Measurements from ENCODE around the gene AGAP3.

Gene AGAP3

DNA sequence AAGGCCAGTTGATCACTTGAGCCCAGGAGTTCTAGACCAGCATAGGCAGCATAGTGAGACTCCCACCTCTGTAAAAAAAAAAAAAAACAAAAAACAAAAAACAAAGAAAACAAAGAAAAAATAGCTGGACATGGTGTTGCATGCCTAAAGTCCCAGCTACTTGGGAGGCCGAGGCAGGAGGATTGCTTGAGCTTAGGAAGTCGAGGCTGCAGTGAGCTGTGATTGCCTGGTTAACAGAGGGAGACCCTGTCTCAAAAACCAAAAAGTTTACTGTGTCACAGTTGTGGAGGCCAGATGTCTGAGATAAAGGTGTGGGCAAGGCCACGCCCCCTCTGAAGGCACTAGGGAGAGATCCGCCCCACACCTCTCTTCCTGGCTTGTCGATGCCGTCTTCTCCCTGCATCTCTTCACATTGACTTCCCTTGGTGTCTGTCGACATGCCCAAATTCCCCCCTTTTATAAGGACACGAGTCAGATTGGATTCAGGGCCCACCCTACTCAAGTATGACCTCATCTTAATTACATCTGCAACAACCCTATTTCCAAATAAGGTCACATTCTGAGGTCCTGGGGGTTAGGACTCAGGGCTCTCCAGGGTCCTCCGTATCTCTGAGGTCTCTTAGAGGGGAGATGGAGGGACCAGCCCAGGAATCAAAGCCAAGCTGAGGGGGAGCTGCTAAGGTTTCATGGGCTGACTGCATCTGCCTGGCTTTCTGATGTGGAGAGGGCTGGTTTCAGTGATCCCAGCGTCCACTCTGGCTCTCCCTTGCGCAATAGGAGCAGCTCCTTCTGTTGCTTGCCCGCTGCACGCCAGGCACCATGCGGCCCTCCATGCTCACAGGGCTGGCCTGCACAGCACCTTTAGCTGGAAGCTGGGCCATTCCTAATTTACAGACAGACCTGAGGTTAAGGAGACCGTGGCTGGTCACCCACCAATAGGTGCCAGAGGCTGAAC is 23.1 kb downstream of the AGAP3 start:
- DNase-seq (ENCODE audit: low read depth in 2 of 2): no peak

DNA sequence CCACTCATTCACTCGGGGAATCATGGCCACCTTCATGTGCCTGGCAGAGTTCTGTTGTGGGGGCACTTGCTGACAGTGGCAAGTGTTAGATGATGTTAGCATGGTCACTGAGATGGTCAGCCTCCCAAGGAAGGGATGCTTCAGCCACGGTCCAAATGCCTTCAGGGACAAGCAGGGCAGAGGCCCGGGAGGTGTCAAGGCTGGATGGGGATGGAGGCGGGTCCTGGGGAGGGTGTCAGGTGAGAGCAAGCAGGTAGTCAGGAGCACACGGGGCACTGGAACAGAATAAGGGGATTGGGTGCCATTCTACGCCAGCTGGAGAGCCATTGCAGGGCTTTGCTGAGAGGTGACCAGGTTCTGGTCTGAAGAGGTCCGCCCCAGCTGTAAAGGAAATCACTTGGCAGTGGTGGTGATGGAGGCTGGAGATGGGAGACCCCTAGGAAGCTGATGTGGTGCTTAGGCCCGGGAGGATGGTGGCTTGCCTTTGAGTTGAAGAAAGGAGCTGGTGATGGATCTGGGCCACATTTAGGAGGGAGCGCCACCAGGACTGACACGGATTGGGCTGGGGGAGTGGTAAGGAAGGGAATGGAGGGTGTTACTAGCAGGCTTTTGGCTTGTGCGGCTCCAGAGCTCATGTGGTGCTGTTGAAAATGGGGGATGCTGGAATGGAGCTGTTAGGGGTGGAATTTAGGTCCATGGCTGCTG is 24.1 kb downstream of the AGAP3 start:
- DNase-seq (ENCODE audit: low read depth in 2 of 2): no peak

DNA sequence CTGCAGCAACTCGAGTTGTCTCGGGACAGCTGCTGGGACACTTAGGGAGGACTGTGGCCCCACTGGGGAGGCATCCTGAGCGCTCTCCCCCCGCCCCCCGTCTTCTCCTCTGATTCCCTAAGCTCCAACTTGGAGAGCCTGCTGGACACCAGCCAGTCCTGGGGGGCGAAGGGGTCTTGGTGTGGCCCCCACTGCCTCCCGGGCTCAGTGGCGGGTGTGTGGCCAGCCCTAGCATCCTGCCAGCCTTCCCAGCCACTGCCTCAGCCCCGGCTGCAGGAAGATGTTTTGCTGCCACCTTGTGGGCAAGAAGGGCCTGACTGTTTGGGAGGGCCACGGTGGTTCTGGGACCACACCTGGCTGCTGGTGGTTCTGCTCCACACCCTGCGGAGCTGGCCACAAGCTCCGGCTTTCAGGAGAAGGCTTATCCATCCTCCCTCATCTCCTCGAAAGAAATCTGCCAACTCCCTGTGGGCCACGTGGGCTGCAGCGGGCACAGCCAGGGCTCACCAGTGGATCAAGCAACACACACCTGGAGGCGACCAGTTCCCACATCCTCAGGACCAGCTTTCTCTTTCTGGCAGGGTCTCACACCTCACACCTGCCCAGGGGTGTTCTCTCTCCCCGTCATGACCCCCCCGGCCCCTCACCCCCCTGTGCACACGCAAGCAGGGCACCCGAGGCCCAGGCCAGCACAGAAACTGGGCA is 24.8 kb downstream of the AGAP3 start:
- peak; percentile 51 to 70 for DNase-seq (ENCODE audit: low read depth in 2 of 2)

DNA sequence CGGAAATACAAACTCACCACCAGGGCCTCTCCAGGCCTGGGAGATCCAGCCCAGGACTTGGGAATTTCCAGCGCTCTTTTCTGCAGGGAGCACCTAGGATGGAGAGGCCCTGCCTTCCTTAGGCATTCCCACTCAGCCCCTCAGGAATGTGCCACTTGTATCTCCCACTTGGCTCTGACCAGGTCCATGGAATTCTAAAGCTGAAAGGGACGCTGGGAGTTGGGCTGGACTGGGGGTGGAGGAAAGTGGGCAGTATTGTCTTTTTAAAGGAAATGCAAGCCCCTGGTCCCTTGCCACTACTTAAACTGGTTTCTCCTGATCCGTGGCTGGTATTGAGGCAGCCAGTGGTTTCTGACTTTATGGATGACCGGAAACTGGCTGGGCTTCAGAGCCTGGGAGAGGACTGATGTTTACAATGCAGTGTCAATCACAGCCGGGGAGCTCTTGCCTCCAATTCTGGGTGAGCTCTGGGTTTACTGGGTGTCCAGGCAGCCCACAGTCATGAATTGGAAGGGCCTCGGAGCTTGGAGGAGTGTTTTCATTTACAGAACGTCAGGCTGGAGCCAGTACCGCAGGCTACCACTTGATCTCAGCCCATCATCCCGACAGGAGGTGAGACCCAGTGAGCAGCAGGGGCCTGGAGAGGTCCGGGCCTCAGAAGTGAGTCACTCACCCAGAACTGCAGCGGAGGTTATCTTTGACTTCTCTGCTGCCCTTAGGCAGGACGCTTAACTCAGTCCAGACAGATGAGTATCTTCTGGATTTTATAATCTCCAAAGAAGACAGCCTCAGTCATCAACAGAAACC is 27.3 kb downstream of the AGAP3 start:
- DNase-seq (ENCODE audit: low read depth in 2 of 2): no peak

DNA sequence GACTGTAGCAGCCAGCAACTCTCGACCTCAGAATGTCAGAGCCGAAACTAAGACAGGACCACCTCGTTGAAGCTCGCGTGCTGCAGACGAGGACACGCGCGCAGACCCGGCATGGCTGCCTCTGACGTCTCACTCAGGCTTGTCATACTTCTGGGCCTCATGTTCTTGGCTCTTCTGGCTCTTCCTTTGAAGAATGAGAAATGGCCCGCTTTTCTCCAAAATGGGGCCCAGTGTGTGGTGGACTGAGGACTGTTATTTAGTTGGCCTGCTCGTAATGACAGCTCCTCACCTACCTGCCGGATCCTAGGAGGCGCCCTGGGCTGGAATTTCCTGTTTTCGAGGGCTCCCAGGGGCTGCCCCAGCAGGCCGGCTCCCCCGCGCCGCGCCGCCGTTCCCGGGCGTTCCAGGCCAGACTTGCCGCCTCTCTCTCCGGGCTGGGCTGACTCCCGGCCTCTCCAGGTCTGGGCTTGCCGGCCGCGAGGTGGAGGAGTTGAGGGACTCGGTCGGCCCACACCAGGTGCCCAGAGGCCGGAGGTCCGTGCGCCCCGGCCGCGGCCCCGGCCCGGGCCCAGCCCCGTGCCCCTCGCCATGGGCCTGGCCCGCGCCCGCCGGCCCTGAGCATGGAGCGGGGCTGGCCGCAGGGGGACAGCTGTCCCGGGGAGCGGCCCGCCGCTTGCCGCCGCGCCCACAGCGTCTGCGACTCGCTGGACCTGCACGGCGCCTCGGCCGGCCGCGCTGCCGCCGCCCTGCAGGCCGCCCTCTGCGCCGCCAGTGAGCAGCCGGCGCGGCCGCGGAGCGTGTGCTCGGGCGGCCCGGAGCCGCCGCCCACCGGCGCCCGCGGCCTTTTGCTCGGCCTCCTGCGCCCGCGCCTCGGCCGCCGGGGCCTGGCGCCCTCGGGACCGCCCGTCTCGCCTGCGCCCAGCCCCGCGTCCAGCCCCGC is 28.1 kb downstream of the AGAP3 start:
- no peak for DNase-seq (ENCODE audit: low read depth in 2 of 2)

DNA sequence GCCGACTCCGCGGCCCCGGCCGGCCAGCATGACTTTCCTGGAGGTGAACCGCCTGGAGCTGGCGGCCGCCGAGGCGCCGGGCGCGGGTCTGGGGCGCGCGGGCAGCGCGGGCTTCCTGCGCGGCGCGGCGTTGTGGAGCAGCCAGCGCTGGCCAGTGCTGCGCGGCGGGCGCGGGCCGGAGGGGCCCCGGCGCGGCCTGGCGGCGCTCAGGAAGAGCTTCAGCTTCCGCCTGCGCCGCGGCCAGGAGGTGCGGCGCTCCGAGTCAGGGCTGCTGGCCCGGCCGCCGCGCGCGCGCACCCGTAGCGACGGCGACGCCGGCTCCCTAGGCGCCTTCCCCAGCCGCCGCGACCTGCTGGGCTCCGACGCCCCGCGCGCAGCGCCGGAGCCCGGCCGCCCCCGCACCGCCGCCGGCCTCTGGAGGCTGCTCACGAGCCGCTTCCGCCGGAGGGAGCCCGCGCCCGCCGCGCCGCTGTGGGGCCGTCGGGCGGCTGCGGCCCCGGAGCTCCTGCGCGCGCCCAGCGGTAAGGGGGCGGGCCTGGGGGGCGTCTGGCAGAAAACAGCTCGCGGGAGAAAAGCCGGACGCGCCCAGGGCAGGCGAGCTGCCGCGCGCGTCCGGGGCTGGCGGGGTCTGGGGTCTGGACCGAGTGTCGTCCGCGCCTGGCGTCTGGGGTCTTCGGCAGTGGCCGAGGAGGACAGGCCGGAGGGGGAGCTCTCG is 29.0 kb downstream of the AGAP3 start:
- peak in 1 of 2 experiments; percentile 28 for DNase-seq (ENCODE audit: low read depth in 2 of 2)

DNA sequence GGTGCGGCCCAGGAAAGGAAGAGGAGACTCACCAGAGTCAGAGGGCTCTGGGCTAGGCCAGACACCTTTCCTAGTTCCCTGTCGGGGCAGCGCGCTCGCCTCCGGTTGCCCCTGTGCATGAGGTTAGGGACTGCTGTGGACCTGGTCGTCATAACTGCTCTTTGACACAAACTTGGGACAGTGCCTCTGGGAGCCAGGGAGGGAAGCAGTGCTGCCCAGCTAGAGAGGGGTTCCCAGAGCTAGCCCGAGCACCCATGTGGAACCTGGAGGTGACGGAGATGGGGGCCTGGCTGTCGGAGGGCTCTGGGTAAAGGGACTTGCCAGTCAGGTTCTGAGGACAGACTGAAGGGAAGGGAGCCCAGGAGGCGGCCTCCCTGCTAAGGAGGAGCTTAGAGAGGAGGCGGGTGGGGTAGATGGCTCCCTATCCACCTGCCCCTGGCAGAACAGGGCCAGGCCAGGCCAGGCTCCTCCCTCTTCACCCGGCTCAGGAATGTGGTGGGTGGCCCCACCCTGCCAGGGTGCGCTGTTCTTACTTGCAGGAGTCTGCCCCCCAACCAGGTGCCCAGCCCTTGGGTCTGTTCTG is 29.7 kb downstream of the AGAP3 start:
- no peak for DNase-seq (ENCODE audit: low read depth in 2 of 2)

DNA sequence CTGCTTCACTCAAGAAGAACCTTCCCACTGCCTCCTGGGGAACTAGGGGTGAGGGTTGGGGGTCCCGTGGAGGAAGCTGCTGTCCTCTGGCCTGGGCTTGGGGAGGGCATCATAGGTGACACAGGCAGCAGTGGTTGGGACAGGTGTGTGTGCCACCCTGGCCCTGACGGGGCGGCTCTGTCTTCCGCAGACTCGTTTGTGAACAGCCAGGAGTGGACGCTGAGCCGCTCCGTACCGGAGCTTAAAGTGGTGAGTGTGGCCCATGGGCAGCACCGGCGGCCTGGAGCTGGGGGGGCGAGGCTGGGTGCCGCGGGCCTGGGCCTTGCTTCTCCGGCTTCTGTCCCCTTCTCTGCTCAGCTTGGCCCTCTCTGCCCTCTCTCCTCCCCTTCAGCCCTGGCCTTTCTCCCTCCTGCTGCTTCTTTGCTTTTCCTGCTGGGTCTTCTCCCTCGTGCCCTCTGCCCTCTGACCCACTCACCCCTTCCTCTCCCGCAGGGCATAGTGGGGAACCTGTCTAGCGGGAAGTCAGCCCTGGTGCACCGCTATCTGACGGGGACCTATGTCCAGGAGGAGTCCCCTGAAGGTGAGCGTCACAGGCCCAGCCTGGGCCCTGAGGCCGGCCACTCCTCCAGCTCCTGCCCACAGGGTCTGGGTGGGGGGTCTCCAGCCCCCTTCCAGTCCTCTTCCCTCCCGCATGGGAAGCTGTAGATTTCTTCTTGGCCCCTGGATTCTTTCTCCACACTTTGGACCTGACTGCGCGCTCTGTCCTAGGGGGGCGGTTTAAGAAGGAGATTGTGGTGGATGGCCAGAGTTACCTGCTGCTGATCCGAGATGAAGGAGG is 30.5 kb downstream of the AGAP3 start:
- DNase-seq (ENCODE audit: low read depth in 2 of 2): no peak

DNA sequence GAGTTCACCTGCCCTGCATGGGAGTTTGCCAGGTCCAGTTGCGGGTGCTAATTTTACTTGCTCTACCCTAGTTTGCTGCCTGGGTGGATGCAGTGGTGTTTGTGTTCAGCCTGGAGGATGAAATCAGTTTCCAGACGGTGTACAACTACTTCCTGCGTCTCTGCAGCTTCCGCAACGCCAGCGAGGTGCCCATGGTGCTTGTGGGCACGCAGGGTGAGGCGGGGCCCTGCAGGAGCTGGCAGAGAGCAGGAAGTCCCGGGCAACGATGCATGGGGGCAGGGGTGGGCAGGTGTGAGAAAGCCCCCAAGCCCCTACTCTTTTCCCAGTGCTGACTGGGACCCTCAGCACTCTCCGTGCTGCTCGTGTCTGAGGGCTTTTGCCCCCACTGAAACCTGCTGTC is 31.3 kb downstream of the AGAP3 start:
- DNase-seq (ENCODE audit: low read depth in 2 of 2): no peak

DNA sequence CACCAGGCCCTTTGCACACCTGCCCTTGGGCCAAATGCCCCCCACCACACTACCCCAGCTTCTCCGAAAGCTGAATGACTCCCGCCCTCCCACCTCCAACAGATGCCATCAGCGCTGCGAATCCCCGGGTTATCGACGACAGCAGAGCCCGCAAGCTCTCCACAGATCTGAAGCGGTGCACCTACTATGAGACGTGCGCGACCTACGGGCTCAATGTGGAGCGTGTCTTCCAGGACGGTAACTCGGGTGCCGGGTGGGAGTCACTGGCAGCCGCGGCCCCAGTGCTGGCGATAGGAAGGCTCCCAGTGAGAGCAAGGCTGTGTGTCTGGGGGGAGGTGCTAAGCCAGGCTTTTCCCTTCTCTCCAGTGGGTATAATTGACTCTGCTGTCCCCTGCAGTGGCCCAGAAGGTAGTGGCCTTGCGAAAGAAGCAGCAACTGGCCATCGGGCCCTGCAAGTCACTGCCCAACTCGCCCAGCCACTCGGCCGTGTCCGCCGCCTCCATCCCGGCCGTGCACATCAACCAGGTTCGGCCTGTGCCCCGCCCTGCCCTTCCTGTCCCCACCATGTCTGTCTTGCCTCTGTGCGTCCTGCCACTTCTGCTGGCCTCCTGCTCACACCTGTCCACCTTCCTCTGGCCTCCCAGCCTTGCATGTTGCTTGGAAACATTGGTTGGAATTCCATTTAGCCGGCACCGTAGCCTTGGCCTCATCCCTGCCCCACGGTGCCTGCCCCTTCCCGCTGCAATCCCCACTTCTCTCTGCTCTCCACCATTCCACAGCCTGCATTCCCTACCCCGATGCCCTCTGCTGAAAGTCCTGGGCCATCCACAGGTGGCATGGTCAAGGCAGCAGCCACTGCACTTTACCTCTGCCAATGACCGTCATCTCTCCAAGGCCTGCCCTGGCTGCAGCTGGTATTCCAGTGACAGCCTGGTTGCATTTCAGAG is 32.1 kb downstream of the AGAP3 start:
- no peak for DNase-seq (ENCODE audit: low read depth in 2 of 2)

DNA sequence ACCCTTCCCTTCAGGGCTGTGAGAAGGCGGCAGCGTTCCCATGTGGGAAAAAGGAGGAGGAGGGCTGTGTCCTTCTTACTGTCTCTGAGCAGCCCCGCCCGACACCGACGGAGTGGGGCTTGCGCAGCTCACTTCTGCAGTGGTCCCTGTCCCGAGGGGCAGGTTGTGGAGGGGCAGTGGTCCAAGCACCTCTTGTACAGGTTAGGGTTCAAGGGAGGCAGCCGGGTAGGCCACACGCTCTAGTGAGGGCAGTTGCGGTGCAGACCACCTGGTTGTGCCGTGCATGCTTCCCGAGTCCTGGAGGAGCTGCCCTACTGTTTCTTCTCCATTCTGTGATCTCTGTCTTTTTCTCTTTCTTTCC is 32.8 kb downstream of the AGAP3 start:
- DNase-seq (ENCODE audit: low read depth in 2 of 2): no peak

DNA sequence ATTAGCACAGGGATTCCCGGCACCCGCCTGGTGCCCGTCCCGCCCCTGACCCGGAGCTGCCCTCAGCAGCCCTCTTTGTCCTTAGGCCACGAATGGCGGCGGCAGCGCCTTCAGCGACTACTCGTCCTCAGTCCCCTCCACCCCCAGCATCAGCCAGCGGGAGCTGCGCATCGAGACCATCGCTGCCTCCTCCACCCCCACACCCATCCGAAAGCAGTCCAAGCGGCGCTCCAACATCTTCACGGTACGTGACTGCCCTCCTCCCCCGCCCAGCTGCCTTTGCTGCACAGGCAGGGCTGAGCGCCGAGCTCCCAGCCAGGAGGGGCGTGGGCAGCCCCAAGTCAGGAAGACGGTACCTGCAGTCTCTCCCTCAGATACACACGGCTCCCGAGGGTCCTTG is 33.6 kb downstream of the AGAP3 start:
- DNase-seq (ENCODE audit: low read depth in 2 of 2): no peak

DNA sequence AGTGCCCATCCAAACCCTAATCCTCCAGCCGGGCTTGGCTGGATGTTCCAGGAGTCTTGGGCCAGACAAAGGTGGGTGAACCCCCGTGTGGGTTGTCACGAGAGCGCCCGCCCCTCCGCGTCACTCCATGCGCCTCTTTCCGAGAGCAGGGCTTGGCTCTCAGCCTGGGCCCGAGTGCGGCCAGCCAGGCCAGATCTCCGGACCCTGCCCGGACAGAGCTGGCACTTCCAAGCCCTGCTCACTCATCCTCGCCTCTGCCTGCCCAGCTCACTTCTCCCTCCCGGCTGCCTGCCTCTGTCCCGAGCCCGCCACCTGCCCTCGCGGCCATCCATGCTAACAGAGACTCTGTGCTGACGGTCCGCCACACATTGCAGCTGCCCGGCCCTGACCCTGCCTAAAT is 34.6 kb downstream of the AGAP3 start:
- DNase-seq (ENCODE audit: low read depth in 2 of 2): no peak

DNA sequence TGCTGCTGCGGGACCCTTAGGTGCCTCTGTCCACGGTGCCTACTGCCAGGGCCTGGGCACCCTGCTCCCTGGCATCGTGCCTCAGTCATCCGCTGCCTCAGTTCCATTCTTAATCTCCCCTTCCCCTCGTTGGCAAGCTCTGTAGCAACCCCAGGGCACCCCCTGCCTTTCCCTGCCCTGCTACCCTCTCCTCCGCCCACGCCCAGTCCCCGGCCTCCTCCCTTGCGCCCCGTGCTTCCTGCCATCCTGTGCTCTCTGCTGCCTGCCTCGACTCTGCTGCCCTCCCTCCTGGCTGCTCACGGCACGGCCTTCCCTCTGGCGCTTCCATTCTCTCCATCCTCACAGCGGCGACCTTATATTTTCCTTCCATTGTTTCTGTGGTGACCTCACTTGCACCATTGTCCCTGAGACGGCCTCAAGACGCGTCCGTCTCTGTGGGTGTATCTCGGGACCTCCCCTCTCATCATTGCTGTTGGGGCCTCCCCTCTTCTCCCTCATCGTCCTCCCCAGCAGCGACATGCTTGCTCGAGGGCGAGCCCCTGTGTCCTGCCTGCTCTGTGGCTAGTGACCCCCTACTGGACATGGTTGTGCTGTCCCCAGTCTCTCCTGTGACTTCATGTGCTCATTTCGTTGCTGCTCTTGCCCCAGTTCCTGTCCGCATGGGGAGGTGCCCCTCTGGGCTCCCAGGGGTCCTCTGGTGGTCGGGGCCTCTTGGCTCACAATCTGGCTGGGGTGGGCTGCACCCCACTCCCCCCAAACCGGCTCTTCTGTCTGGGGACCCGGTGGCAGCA is 35.3 kb downstream of the AGAP3 start:
- DNase-seq (ENCODE audit: low read depth in 2 of 2): no peak

DNA sequence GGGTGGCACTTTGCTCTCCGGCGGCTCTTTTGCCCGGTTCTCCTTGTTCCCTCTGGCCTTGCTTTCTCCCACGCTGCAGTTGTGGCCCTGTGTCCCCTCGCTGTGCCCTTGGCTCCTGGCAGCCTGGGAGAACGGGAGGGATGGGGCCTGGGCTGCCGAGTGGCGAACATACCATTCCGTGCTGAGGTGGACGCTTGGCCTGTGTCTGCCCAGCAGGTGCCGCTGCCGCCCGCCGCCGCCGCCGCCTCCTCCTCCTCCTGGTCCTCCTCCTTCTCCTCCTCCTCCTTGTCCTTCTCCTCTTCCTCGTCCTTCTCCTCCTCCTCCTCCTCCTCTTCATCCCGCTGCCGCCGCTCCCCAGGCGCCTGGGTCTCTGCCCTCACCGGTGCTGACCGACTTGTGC is 36.0 kb downstream of the AGAP3 start:
- no peak for DNase-seq (ENCODE audit: low read depth in 2 of 2)

DNA sequence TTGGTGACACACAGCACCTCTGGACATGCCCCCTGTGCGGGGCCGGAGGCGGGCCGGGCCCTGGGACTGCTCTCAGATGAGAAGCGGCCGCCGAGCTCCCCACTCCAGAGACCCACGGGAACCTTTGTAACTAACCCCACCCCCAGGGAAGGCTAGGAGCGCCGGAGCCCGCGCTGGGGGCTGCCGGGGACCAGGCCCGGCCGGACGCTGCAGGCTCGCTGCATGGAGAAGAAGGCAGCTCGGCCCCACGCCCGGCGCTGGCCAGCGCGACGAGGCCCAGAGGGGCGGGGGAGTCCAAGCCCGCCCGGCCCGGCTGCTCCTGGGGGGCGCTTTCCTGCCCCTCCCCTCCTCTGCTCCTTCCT is 36.5 kb downstream of the AGAP3 start:
- no peak for DNase-seq (ENCODE audit: low read depth in 2 of 2)
